ENCODE measurements around the gene MT1H. TPM values are rescaled to one million over a fixed set of nuclear protein-coding genes. Genes with fewer than 3 reads are reported as not detected.

Gene MT1H
- total RNA-seq, 2 donors from 2014 or later = 4.9 to 8.8 TPM

DNA sequence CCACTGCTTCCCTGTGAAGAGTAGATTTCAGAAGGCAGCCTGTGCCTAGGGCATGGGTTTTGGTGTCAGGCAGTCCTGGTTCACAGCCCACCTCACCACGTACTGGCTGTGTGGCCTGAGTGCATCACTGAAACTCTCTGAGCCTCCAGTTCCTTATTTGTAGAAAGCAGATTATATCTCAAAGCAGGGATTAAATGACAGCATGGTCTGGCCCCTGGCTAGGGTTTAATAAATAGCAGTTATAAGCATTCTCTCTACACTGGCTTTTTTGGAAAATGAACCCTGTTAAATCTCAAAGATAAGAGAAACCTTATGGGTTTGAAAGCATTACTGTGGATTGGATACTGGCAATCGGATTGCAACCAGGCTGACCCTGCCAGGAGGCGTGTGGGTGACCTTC is 40.1 kb upstream of the MT1H start:
- DNase-seq (no peak), ATAC-seq (no peak)
- Histone ChIP-seq H3K27ac (peak overlapping the region in 1 of 4 donors; percentile 98), H3K36me3 (replicated peaks in 1 of 2; ENCODE audit: insufficient read depth in 1 of 2, low read depth in 2 of 2) (no peaks in the 10 kb centered on the region), H3K27me3 (no peaks in the 10 kb centered on the region), H3K4me3 (no peak overlapping the region), H3K4me1 (peaks cover 48% of the 10 kb centered on the region), H3K9me3 (no peaks in the 10 kb centered on the region)
- no peak for TF ChIP-seq CTCF (IDR thresholded peaks at IDR 0.05)
- no peak for TF ChIP-seq POLR2A (IDR thresholded peaks at IDR 0.05)
- intact Hi-C loops (cut with DNase I) = no loop called here
- WGBS, 2 donors = 58 to 68% methylated on average over 3 of the region's 3 CpGs

GRCh38 chr16:56630134-56630533 is 39.5 kb upstream of the MT1H start:
- Histone ChIP-seq H3K27me3 (no peaks in the 10 kb centered on the region), H3K27ac (no peak overlapping the region), H3K36me3 (replicated peaks in 1 of 2; ENCODE audit: insufficient read depth in 1 of 2, low read depth in 2 of 2) (no peaks in the 10 kb centered on the region), H3K4me3 (no peak overlapping the region), H3K4me1 (peaks cover 43% of the 10 kb centered on the region), H3K9me3 (no peaks in the 10 kb centered on the region)
- 58 to 59% methylated on average over 3 of the region's 3 CpGs for WGBS, 2 donors
- ATAC-seq = no peak
- no peak for DNase-seq
- TF ChIP-seq POLR2A (IDR thresholded peaks at IDR 0.05) = no peak
- TF ChIP-seq CTCF (IDR thresholded peaks at IDR 0.05) = no peak
- intact Hi-C loops (cut with DNase I) = no loop called here

GRCh38 chr16:56631197-56631596 is 38.4 kb upstream of the MT1H start:
- Histone ChIP-seq H3K4me3 (no peak overlapping the region), H3K27ac (peak overlapping the region in 1 of 4 donors; percentile 84), H3K9me3 (no peaks in the 10 kb centered on the region), H3K27me3 (no peaks in the 10 kb centered on the region), H3K36me3 (replicated peaks in 1 of 2; ENCODE audit: insufficient read depth in 1 of 2, low read depth in 2 of 2) (no peaks in the 10 kb centered on the region), H3K4me1 (peaks cover 36% of the 10 kb centered on the region)
- intact Hi-C loops (cut with DNase I) = no loop called here
- ATAC-seq (no peak), DNase-seq (no peak)
- 85 to 93% methylated on average over 10 of the region's 10 CpGs for WGBS, 2 donors
- no peak for TF ChIP-seq POLR2A (IDR thresholded peaks at IDR 0.05)

GRCh38 chr16:56631832-56632155 is 37.8 kb upstream of the MT1H start:
- Histone ChIP-seq H3K9me3 (no peaks in the 10 kb centered on the region), H3K4me3 (peak overlapping the region; percentile 23 to 54), H3K36me3 (replicated peaks in 1 of 2; ENCODE audit: insufficient read depth in 1 of 2, low read depth in 2 of 2) (no peaks in the 10 kb centered on the region), H3K27me3 (no peaks in the 10 kb centered on the region), H3K27ac (peak overlapping the region; percentile 71 to 89 (median 82)), H3K4me1 (peaks cover 30% of the 10 kb centered on the region)
- DNase-seq (no peak), ATAC-seq (no peak)
- no peak for TF ChIP-seq POLR2A (IDR thresholded peaks at IDR 0.05)
- no peak for TF ChIP-seq CTCF (IDR thresholded peaks at IDR 0.05)
- 21 to 22% methylated on average over 14 of the region's 14 CpGs for WGBS, 2 donors
- intact Hi-C loops (cut with DNase I) = no loop called here

GRCh38 chr16:56632156-56632847 is 37.3 kb upstream of the MT1H start, which contains the start of gene MT1M:
Gene MT1M (plus strand): TSS chr16:56632659. CDS start chr16:56632732, 73 bp downstream.
- DNase-seq (peak; percentile 64 to 81 (median 74)), ATAC-seq (peak; percentile 82)
- H3K4me1 ChIP-seq = peaks cover 25% of the 10 kb centered on the region
- WGBS, 2 donors = 0 to 1% methylated on average over 28 to 54 of the region's 61 CpGs
- H3K36me3 ChIP-seq (replicated peaks in 1 of 2; ENCODE audit: insufficient read depth in 1 of 2, low read depth in 2 of 2) = no peaks in the 10 kb centered on the region
- intact Hi-C loops (cut with DNase I) = no loop called here
- H3K27ac ChIP-seq = peak within 1 kb of the TSS; percentile 71 to 89 (median 82)
- TF ChIP-seq CTCF (IDR thresholded peaks at IDR 0.05) (peak in 1 of 7 experiments; percentile 4), POLR2A (IDR thresholded peaks at IDR 0.05) (peak; percentile 54 to 78 (median 74))
- H3K27me3 ChIP-seq = no peaks in the 10 kb centered on the region
- H3K4me3 ChIP-seq = peak within 1 kb of the TSS; percentile 23 to 54
- no peaks in the 10 kb centered on the region for H3K9me3 ChIP-seq
